Stromal cell of bone marrow (primary cell): ENCODE results near the gene RGL3.
"Not testable (repeated sequence)": the region's sequence is repeated elsewhere in the genome, so short reads cannot be mapped to it uniquely, and the experiment has no call there.

Experiments used
- DNase-seq: peaks from one replicate; pipeline ENCODE4 v3.0.0-alpha.2; 2012; ENCODE audit warnings: low read depth

Gene RGL3

GRCh38 chr19:11418549-11419506 lies at the start of gene RGL3:
Gene RGL3, minus strand, starts transcription at chr19:11419314. Its CDS starts 36 bp downstream, at chr19:11419278.
- no peak for DNase-seq

- not testable (repeated sequence) for DNase-seq
Measured at GRCh38 chr19:11468266-11468845, 49.2 kb upstream of the RGL3 start.

- no peak for DNase-seq
Measured at GRCh38 chr19:11465600-11465999, 46.5 kb upstream of the RGL3 start.

- no peak for DNase-seq
Measured at GRCh38 chr19:11464333-11465265, 45.5 kb upstream of the RGL3 start.

GRCh38 chr19:11463391-11463790 lies 44.3 kb upstream of the RGL3 start:
- DNase-seq = no peak

- no peak for DNase-seq
Measured at GRCh38 chr19:11461453-11461852, 42.3 kb upstream of the RGL3 start.

- no peak for DNase-seq
Measured at GRCh38 chr19:11460207-11460606, 41.1 kb upstream of the RGL3 start.

GRCh38 chr19:11458912-11459311 lies 39.8 kb upstream of the RGL3 start:
- not testable (repeated sequence) for DNase-seq

GRCh38 chr19:11458236-11458900 lies 39.3 kb upstream of the RGL3 start:
- no peak for DNase-seq

- no peak for DNase-seq
Measured at GRCh38 chr19:11457831-11458230, 38.7 kb upstream of the RGL3 start.

- no peak for DNase-seq
Measured at GRCh38 chr19:11457115-11457514, 38.0 kb upstream of the RGL3 start.

GRCh38 chr19:11456659-11457058 lies 37.5 kb upstream of the RGL3 start:
- DNase-seq = no peak

GRCh38 chr19:11455233-11455554 lies 36.1 kb upstream of the RGL3 start:
- DNase-seq = not testable (repeated sequence)

- no peak for DNase-seq
Measured at GRCh38 chr19:11453468-11454341, 34.6 kb upstream of the RGL3 start.

GRCh38 chr19:11452620-11453310 lies 33.7 kb upstream of the RGL3 start:
- no peak for DNase-seq

GRCh38 chr19:11451871-11452619 lies 32.9 kb upstream of the RGL3 start:
- no peak for DNase-seq

- no peak for DNase-seq
Measured at GRCh38 chr19:11451327-11451870, 32.3 kb upstream of the RGL3 start.

GRCh38 chr19:11450570-11451326 lies 31.6 kb upstream of the RGL3 start:
- no peak for DNase-seq
